ENCODE measurements around the gene PNPLA3.

The PNPLA3 gene

GRCh38 chr22:43923631-43924464 is at the start of gene PNPLA3:
TSS of gene PNPLA3 (plus strand) at chr22:43923805. CDS start at chr22:43923912, 107 bp downstream.
- DNase-seq (ENCODE audit: low spot score), result peak; percentile 96

GRCh38 chr22:43876866-43877509 is 46.6 kb upstream of the PNPLA3 start:
- no peak for DNase-seq (ENCODE audit: low spot score)

GRCh38 chr22:43878079-43878795 is 45.4 kb upstream of the PNPLA3 start:
- no peak for DNase-seq (ENCODE audit: low spot score)

GRCh38 chr22:43878831-43879550 is 44.6 kb upstream of the PNPLA3 start:
- DNase-seq (ENCODE audit: low spot score), result no peak

GRCh38 chr22:43879901-43880540 is 43.6 kb upstream of the PNPLA3 start:
- DNase-seq (ENCODE audit: low spot score), result no peak

GRCh38 chr22:43880541-43880991 is 43.0 kb upstream of the PNPLA3 start:
- DNase-seq (ENCODE audit: low spot score), result no peak

- no peak for DNase-seq (ENCODE audit: low spot score)
These were observed 42.2 kb upstream of the PNPLA3 start for GRCh38 chr22:43881091-43882061.

- DNase-seq (ENCODE audit: low spot score), result no peak
These were observed 41.4 kb upstream of the PNPLA3 start for GRCh38 chr22:43882122-43882767.

GRCh38 chr22:43883012-43883661 is 40.5 kb upstream of the PNPLA3 start:
- peak; percentile 79 for DNase-seq (ENCODE audit: low spot score)

- no peak for DNase-seq (ENCODE audit: low spot score)
These were observed 39.7 kb upstream of the PNPLA3 start for GRCh38 chr22:43883719-43884415.

- DNase-seq (ENCODE audit: low spot score), result peak; percentile 80
These were observed 38.8 kb upstream of the PNPLA3 start for GRCh38 chr22:43884600-43885318.

GRCh38 chr22:43885319-43885671 is 38.3 kb upstream of the PNPLA3 start:
- no peak for DNase-seq (ENCODE audit: low spot score)

- DNase-seq (ENCODE audit: low spot score), result no peak
These were observed 37.8 kb upstream of the PNPLA3 start for GRCh38 chr22:43885786-43886185.

- DNase-seq (ENCODE audit: low spot score), result no peak
These were observed 37.4 kb upstream of the PNPLA3 start for GRCh38 chr22:43886231-43886630.

- DNase-seq (ENCODE audit: low spot score), result no peak
These were observed 36.2 kb upstream of the PNPLA3 start for GRCh38 chr22:43887391-43887790.

GRCh38 chr22:43888740-43889139 is 34.9 kb upstream of the PNPLA3 start:
- no peak for DNase-seq (ENCODE audit: low spot score)

GRCh38 chr22:43889201-43889859 is 34.3 kb upstream of the PNPLA3 start:
- no peak for DNase-seq (ENCODE audit: low spot score)

- no peak for DNase-seq (ENCODE audit: low spot score)
These were observed 33.7 kb upstream of the PNPLA3 start for GRCh38 chr22:43889860-43890253.
